Keratinocyte (primary cell): Measurements from ENCODE around the gene TREH.

Experiments used
- EZH2 ChIP-seq: IDR thresholded peaks from one replicate; pipeline ENCODE4 v1.6.1; 2012; ENCODE audit warnings: inconsistent platforms, mild to moderate bottlenecking, low read length, moderate library complexity
- TF ChIP-seq, protein P1 (sequence below), 3 experiments: IDR thresholded peaks in 1 of 3; conservative IDR thresholded peaks in 1 of 3; optimal IDR thresholded peaks in 1 of 3; 2 replicates in 2 of 3; 3 replicates in 1 of 3; pipeline versions ENCODE3 to v1.5.1; 2011; ENCODE audit warnings: low read length in 3 of 3, mild to moderate bottlenecking in 3 of 3, moderate library complexity in 2 of 3, control low read depth in 1 of 3, inconsistent platforms in 1 of 3; ENCODE audit not compliant: insufficient read depth in 2 of 3; ENCODE audit errors: extremely low read depth in 1 of 3

DNA sequence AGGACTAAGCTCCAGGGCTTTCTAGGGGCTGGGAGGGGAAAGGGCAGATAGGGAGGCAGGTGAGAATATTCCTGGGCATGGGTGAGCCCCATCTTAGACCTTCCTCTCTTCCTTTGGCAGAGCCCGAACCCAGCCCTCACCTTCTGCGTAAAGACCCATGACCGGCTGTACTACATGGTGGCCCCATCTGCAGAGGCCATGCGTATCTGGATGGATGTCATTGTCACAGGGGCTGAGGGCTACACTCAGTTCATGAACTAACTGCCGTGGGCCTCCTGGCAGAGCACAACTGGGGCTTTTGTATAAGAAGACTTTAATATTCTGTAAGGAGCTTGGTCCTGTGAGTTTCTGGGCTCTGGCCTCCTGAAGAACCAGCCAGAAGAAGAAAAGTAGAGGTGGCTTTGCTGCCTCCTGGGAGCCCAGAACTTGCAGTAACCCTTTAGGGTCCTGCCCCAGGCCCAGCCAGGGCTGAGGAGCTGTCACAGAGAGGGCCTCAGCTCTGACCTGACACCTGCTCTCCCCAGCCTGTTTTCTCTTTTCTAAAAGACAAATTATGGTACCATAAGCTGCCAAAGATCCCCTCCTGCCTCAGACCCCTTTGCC is 22.8 kb downstream of the TREH start:
- no peak for TF ChIP-seq EZH2
- TF ChIP-seq, protein P1, sequence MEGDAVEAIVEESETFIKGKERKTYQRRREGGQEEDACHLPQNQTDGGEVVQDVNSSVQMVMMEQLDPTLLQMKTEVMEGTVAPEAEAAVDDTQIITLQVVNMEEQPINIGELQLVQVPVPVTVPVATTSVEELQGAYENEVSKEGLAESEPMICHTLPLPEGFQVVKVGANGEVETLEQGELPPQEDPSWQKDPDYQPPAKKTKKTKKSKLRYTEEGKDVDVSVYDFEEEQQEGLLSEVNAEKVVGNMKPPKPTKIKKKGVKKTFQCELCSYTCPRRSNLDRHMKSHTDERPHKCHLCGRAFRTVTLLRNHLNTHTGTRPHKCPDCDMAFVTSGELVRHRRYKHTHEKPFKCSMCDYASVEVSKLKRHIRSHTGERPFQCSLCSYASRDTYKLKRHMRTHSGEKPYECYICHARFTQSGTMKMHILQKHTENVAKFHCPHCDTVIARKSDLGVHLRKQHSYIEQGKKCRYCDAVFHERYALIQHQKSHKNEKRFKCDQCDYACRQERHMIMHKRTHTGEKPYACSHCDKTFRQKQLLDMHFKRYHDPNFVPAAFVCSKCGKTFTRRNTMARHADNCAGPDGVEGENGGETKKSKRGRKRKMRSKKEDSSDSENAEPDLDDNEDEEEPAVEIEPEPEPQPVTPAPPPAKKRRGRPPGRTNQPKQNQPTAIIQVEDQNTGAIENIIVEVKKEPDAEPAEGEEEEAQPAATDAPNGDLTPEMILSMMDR (optimal IDR thresholded peaks at IDR 0.05 in 1 of 3, IDR thresholded peaks at IDR 0.05 in 1 of 3, conservative IDR thresholded peaks at IDR 0.05 in 1 of 3; ENCODE audit: extremely low read depth in 1 of 3, insufficient read depth in 2 of 3, low read length in 3 of 3) = no peak
